Ramos (cell line): Measurements from ENCODE around the gene MRM3.
"Not testable (repeated sequence)": the region's sequence is repeated elsewhere in the genome, so short reads cannot be mapped to it uniquely, and the experiment has no call there.

Experiments
- in situ Hi-C: fragments of 300-500 bp; cut with MboI; formaldehyde crosslinking; loops from one replicate; pipeline ENCODE4 v1.14.3; 2022; ENCODE audit warnings: low sequenced_read_pairs; ENCODE audit not compliant: unreplicated experiment

Gene MRM3

DNA sequence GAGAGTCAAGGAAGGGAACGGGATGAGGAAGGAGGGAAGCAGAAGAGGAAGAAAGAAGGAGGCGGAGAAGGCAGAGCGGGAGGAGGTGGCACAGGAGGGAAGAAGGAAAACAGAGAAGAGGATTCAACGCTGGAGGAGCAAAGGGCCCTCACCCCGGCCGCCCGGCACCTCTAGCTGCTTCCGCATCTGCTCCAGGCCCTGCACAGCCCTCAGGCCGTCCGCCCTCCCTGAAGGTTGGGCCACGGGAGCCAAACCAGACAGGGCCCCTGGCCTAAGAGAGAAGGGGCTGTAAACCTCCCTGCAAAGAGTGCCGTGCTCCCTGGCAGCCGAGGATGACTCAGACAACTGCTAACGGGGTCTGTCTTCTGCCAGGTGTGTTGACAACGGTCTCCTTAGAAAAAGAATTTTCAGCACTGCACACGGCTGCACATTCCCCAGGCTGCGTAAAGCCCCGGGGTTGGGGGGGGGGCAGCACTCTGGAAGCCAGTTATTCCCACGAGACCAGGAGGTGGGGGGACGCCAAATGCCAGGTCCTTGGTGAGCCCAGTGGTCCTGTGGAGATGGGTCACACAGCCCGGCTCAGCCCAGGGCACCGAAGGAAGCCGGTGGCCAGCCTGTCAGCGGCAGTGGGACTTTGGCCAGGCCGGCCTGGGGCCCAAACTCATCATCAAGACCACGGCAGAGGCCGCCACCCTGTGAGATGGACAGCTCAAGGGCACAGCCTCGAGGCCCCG is 29.1 kb downstream of the MRM3 start:
- in situ Hi-C loops: no loop called here

DNA sequence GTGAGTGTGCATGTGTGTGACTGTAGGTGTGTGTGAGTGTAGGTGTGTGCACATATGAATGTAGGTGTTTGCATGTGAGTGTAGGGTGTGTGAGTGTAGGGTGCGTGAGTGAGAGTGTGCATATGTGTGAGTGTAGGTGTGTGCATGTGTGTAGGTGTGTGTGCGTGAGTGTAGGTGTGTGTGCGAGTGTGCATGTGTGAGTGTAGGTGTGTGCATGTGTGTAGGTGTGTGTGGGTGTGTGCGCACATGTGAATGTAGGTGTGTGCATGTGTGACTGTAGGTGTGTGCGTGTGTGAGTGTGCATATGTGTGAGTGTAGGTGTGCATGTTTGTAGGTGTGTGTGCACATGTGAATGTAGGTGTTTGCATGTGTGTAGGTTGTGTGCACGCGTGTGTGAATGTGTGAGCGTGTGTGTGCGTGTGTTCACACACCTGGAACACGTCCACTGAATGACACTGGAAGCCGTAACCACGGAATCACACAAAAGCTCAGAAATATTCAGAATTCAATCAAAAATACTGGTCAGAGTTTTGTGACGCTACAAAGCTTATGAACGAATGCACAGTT is 30.6 kb downstream of the MRM3 start:
- in situ Hi-C loops: no loop called here

DNA sequence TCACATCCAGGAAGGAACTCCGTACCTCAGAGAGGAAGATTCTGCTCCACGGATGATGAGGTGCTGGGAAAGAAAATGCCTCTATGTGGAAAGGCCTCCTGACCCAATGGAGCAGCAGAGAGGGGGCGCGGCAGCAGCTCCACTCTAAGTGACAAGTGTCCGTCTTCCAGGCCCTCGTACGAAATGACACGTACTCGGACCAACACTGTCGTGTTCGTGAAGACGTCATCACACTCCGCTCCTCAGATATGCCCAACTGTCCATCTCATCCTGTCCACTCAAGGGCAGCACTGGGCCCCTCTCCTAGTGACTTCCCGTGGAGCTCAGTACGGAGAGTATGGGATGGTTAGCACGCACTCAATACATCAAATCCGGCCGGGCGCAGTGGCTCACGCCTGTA is 32.2 kb downstream of the MRM3 start:
- in situ Hi-C loops: no loop called here

DNA sequence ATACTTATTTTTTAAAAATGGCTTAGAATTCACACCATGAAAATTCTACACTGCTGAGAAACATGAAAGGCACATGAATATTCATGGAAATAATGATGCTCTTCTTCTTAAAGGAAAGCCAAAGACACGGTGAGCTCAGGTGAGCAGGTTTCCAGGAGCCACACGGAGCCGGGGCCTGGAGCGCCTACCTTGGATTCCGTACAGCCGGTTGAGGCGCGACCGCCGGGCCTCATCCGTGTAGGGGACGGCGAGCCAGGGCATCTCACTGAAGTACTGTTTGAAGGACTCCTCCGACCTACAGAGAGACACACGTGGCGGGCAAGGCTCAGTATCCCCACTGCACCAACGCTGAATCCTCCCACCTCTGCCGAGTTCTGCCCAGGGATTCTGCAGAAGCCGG is 37.1 kb downstream of the MRM3 start:
- in situ Hi-C loops: no loop called here

DNA sequence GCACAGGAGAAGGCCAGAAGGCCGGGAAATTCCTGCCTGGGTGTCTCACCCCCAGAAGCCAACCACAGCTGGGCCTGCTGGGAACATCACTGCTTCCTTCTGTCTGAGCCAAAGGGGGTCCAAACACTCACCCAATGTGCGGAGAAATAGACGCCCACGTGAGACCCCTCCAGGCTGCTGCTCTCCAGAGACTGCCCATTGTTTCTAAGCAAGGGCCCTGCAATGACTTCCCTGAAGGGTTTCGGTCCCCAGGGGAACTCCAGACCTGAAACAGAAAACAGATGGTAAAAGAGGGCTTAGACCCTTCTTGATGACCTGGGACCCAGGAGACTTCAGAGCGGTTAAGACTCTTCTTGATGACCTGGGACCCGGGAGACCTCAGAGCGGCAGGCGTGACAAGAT is 41.3 kb downstream of the MRM3 start:
- in situ Hi-C loops: no loop called here

DNA sequence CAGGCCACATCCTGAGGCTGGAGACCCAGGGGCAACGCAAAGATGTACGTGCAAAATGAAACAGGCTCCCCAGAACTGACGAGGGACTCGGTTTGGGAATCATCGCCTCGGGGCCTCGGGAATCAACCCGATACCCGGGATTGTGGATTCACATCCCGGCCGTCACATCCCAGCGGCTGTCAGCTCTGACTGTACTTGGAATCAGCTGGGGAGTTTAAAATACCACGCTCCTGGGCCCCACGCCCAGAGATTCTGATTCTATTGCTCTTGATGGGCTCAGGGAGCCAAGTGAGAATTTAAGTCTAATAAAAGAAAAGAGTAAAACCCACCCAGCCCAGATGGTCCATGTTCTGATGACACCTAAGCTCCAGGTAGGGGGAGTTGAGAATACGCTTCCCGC is 42.2 kb downstream of the MRM3 start:
- in situ Hi-C loops: no loop called here

DNA sequence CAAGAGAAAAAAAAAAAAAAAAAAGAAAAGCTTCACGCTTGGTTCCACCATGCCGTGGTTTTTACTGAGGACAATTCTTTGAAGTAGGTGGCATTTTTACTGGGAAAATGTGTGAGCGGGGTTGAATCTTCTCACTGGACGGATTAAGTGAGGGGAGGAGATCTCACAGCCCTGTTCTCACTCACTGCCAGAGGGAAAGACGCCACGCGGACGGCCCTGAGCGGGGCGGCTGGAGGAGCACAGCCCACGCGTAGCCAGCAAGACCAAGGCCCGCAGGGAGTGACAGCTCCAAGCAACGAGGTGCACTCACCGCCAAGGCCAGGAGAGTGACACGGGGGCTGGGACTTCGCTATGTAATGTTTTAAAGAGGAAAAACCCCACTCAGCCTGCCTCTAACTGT is 43.1 kb downstream of the MRM3 start:
- in situ Hi-C loops: no loop called here

DNA sequence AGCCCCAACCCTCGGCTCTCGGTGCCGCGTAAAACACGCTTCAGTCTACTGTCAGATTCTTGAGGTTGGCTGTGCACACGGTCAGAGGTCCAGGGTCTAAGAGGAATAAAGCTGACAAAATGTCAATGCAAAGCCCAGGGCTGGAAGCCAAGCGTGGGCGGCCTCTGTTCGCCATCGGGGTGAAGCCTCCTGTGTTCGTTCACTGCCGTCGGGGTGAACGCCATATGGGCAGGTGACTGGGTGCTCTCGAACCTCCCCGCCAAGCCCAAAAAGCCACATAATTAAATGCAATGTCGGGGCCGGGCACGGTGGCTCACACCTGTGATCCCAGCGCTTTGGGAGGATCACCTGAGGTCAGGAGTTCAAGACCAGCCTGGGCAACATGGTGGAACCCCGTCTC is 44.6 kb downstream of the MRM3 start:
- in situ Hi-C loops: no loop called here

DNA sequence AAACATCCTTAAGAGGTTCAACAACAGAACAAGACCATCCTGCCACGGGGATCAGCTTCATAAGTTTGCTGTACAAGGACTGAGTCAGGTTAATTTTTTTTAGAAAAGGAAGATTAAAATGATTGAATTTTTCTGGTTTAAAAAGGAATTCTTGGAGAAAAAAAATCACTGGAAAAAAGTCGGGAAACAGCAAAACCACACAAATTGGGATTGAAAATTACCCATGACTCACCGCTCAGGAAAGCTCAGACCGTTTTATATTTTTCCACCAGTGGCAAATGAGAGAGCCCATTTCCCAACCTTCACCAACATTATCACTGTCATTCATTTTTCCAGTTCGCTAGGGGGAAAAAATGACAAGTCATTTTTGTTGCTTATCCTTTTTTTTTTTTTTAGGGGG is 46.6 kb downstream of the MRM3 start:
- in situ Hi-C loops: no loop called here

DNA sequence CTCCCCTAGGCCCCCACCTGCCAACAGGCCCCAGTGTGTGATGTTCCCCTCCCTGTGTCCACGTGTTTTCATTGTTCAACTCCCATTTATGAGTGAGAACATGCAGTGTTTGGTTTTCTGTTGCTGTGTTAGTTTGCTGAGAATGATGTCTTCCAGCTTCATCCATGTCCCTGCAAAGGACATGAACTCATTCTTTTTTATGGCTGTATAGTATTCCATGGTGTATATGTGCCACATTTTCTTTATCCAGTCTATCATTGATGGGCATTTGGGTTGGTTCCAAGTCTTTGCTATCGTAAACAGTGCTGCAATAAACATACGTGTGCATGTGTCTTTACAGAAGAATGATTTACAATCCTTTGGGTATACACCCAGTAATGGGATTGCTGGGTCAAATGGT is 47.5 kb downstream of the MRM3 start:
- in situ Hi-C loops: not testable (repeated sequence)

DNA sequence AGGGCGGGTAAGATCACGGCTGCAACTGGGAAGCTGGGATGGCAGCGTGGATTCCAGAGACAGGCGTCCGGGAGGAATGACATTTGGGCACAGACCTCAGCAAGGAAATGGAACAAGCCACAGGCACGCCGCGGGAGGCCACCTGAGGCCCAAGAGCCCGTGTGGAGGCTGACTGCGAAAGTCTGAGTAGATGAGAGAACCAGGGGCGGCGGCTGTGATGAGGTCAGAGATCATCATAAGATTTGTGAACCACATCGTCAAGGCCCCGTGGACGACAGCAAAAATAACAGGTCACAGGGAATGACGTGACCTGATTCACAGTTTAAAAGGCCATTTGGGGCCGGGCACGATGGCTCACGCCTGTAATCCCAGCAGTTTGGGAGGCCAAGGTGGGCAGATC is 48.2 kb downstream of the MRM3 start:
- in situ Hi-C loops: no loop called here

DNA sequence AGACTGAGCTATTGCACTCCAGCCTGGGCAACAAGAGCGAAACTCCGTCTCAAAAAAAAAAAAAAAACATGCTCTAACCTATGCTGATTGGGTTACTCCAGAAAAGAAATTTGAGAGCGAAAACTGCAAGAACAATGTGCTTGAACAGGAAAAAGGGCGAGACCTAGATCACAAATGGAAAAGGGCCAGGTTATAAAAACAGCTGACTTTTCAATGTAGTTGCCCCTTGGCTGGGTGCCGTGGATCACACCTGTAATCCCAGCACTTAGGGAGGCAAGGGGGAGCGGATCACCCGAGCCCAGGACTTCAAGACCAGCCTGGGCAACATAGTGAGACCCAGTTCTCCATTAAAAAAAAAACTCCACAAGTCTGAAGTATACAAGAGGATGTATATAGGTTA is 48.8 kb downstream of the MRM3 start:
- in situ Hi-C loops: no loop called here

DNA sequence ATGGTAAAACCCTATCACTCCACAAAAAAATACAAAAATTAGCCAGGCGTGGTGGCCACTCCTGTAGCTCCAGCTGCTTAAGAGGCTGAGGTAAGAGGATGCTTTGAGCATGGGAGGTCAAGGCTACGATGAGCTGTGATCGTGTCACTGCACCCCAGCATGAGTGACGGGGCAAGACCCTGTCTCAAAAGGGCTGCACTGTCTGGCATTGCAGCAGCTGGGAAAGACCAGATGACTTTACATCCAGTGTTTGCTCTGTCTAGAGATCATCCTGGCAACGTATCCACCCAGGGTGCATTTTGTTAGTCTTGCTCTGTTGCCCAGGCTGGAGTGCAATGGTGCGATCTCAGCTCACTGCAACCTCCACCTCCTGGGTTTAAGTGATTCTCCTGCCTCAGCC is 52.0 kb downstream of the MRM3 start:
- in situ Hi-C loops: no loop called here

DNA sequence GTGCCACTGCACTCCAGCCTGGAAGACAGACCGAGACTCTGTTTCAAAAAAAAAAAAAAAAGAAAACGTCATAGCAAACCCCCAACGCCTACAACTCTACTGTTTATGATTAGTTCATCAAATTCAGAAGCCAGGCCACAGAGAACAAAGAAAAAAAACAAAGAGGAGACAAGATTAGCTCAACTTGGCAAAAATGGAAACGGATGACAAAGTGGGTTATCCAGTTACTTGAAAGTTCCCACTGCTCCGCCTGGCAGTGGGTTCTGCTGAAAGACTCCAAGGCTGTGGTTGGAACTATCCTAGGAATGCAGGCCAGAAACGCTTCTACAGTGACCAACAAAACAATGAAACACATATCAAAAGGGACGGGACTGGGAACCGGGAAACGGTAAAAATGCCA is 53.1 kb downstream of the MRM3 start:
- in situ Hi-C loops: no loop called here

DNA sequence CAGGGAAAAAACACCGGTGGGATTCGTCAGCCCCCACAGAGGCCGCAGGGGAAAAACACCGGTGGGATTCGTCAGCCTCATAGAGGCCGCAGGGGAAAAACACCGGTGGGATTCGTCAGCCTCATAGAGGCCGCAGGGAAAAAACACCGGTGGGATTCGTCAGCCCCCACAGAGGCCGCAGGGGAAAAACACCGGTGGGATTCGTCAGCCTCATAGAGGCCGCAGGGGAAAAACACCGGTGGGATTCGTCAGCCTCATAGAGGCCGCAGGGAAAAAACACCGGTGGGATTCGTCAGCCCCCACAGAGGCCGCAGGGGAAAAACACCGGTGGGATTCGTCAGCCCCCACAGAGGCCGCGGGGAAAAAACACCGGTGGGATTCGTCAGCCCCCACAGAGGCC is 53.6 kb downstream of the MRM3 start:
- in situ Hi-C loops: not testable (repeated sequence)

DNA sequence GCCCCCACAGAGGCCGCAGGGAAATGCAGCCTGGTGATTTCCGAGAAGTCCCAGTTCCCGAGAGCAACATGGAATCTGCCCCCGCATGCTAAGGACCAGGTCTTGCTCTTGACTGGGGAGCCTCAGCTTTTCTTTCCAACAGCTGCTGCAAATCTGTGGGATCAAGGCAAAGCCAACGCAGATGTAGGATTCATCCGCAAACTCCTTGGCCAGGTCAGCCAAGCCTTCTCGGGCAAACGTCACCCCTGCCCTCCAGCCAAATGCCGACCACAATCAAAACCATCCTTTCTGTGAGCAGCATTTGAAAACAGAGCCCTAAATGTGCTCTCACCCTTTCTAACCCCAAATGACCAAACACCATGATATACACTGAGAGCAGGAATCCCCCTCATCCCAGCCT is 54.0 kb downstream of the MRM3 start:
- in situ Hi-C loops: no loop called here

DNA sequence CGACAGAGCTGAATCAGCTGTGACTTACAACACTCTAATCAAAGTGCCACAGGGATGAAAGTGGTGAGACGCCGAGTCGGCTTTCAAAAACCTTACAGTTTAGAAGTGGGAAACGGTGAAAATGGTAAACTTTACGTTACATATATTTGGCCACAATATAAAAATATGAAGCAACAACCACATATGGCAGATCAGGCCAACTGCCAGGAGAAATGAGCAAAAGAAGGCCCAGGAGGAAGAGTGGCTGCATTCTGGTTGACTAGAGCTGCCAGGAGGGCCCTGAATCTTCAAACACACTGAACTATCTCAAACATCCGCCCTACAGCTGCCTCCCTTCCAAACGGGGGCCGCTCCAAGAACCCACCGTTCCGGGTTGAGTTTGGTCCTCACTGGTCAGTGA is 56.3 kb downstream of the MRM3 start:
- in situ Hi-C loops: no loop called here

DNA sequence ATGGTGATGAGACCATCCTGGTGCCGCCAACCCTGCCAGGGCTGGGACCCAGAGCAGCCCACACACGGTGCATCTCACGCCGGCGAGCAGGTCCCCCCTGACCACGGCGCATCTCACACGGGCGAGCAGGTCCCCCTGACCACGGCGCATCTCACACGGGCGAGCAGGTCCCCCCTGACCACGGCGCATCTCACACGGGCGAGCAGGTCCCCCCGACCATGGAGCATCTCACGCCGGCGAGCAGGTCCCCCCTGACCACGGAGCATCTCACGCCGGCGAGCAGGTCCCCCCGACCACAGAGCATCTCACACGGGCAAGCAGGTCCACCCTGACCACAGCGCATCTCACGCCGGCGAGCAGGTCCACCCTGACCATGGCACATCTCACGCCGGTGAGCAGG is 59.2 kb downstream of the MRM3 start:
- in situ Hi-C loops: no loop called here
